Hepatocyte (in vitro differentiated cells): ENCODE measurements around the gene BRIP1. TPM values are rescaled to one million over a fixed set of nuclear protein-coding genes. Genes with fewer than 3 reads are reported as not detected.

ENCODE experiments used
- DNase-seq: peaks from one replicate; pipeline ENCODE4 v3.0.0-alpha.2; 2016; ENCODE audit warnings: low spot score
- H2AFZ ChIP-seq: fragments of 200-600 bp; sonication (generic); 2 replicates; pipeline ENCODE4 v1.6.0; 2016; ENCODE audit warnings: antibody characterized with exemption, mild to moderate bottlenecking
- H3K27ac ChIP-seq: fragments of 200-600 bp; sonication (generic); 2 replicates; pipeline ENCODE4 v1.5.1; 2016; ENCODE audit warnings: mild to moderate bottlenecking
- H3K27me3 ChIP-seq: fragments of 200-600 bp; sonication (generic); 2 replicates; pipeline ENCODE4 v1.6.1; 2016
- H3K36me3 ChIP-seq: fragments of 200-600 bp; sonication (generic); replicated peaks from 2 replicates; pipeline ENCODE4 v1.5.1; 2016; ENCODE audit warnings: low read depth; ENCODE audit not compliant: insufficient read depth
- H3K4me1 ChIP-seq: fragments of 200-600 bp; sonication (generic); 2 replicates; pipeline ENCODE4 v1.5.1; 2016; ENCODE audit warnings: mild to moderate bottlenecking, moderate library complexity; ENCODE audit not compliant: insufficient read depth
- H3K4me2 ChIP-seq: fragments of 200-600 bp; sonication (generic); 2 replicates; pipeline ENCODE4 v1.6.0; 2016
- H3K4me3 ChIP-seq: fragments of 200-600 bp; sonication (generic); 2 replicates; pipeline ENCODE4 v1.5.1; 2016; ENCODE audit warnings: mild to moderate bottlenecking
- H3K79me2 ChIP-seq: fragments of 200-600 bp; sonication (generic); 2 replicates; pipeline ENCODE4 v1.6.0; 2017; ENCODE audit warnings: mild to moderate bottlenecking
- H3K9me2 ChIP-seq: fragments of 200-600 bp; sonication (generic); replicated peaks from 2 replicates; pipeline ENCODE4 v1.6.0; 2017; ENCODE audit warnings: mild to moderate bottlenecking; ENCODE audit not compliant: insufficient read depth
- H3K9me3 ChIP-seq: fragments of 200-600 bp; sonication (generic); 2 replicates; pipeline ENCODE4 v1.5.1; 2016; ENCODE audit warnings: low read depth, mild to moderate bottlenecking
- H4K20me1 ChIP-seq: fragments of 200-600 bp; sonication (generic); 2 replicates; pipeline ENCODE4 v1.6.0; 2016; ENCODE audit warnings: mild to moderate bottlenecking; ENCODE audit not compliant: insufficient read depth, poor library complexity, severe bottlenecking
- EZH2 ChIP-seq: fragments of 200-600 bp; sonication (generic); IDR thresholded peaks from 2 replicates; pipeline ENCODE4 v1.6.1; 2016; ENCODE audit warnings: antibody characterized with exemption, mild to moderate bottlenecking, borderline replicate concordance
- EZH2phosphoT487 ChIP-seq: fragments of 200-600 bp; sonication (generic); IDR thresholded peaks from one replicate; pipeline ENCODE4 v1.6.1; 2018; ENCODE audit warnings: antibody characterized with exemption, mild to moderate bottlenecking, low read depth, moderate library complexity; ENCODE audit not compliant: unreplicated experiment, severe bottlenecking
- WGBS: methylation state at CpG from one replicate; pipeline ENCODE4 v1.1.6; 2016; ENCODE audit warnings: low lambda C conversion rate; ENCODE audit errors: missing lambda C conversion rate; 5-methylcytosine and 5-hydroxymethylcytosine counted together
- polyA plus RNA-seq: library from polyadenylated mRNA; unstranded; fragments of >200 nt; fragmentation: Nextera tagmentation; extraction: Ambion mirVana; gene quantifications from 2 replicates; pipeline ENCODE4 v1.2.1, GENCODE V29; 2016
- total RNA-seq: library from RNA; depleted of rRNA; stranded (reverse); fragments of >200 nt; gene quantifications from 2 replicates; pipeline ENCODE4 v1.2.3, GENCODE V29; 2014
- TF ChIP-seq, protein P1 (sequence below): fragments of 200-600 bp; sonication (generic); IDR thresholded peaks from 2 replicates; pipeline ENCODE4 v1.5.1; 2016; ENCODE audit warnings: antibody characterized with exemption, mild to moderate bottlenecking; ENCODE audit not compliant: poor library complexity

The BRIP1 gene
- 4.0 and 7.5 TPM in 2 replicates for total RNA-seq
- 0.50 and 1.8 TPM in 2 replicates for polyA plus RNA-seq

DNA sequence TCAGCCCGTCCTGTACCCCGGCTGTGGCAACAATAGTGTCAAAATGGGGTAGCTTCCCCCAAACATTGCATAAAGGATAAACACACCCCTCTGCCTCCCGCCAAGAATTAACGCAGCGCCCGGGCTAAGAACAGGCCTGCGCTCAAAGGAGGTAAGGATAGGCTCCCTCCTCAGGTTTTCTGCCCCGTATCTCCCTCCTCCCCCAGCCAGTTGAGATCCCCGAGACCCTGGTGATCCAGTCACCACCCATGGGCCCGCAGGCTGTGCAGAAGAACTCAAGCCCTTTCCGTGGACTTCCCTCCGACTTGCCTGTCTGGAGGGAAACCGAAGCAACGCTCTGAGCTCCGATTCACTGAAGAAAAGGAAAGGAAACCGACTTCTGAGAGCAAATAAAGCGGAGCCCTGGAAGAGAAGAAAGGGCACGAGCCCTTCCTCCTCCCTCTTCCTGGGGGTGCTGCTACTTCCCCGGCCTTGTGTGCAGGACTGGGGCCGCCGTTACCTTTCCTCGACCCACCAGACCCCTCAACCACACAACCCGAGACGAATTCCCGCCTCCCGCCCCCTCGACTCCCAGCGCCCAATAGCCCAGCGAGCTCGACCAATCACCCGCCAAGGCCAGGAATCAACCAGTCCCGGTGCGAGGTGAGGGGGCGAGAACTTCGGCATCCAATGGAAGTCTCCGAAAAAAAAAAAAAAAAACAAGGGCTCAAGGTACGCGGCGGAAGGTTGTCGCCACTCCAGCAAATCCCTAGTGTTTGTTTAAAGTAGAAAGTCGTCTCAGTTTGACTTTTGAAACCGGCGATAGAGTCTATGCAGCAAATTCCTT, at the start of gene BRIP1:
Gene BRIP1 (minus strand): TSS at position 554 of the 826 bp plus-strand sequence. CDS start 1,989 bp downstream, outside the sequence.
- no peaks in the 10 kb centered on the region for H4K20me1 ChIP-seq
- peak within 1 kb of the TSS; percentile 73 for H3K4me3 ChIP-seq
- no peaks in the 10 kb centered on the region for H3K9me2 ChIP-seq
- no peaks in the 10 kb centered on the region for H3K4me1 ChIP-seq
- peak within 1 kb of the TSS; percentile 73 for H2AFZ ChIP-seq
- no peaks in the 10 kb centered on the region for H3K27me3 ChIP-seq
- H3K79me2 ChIP-seq: peaks cover 26% of the 10 kb centered on the region
- TF ChIP-seq EZH2 (no peak), EZH2phosphoT487 (no peak)
- TF ChIP-seq, protein P1, sequence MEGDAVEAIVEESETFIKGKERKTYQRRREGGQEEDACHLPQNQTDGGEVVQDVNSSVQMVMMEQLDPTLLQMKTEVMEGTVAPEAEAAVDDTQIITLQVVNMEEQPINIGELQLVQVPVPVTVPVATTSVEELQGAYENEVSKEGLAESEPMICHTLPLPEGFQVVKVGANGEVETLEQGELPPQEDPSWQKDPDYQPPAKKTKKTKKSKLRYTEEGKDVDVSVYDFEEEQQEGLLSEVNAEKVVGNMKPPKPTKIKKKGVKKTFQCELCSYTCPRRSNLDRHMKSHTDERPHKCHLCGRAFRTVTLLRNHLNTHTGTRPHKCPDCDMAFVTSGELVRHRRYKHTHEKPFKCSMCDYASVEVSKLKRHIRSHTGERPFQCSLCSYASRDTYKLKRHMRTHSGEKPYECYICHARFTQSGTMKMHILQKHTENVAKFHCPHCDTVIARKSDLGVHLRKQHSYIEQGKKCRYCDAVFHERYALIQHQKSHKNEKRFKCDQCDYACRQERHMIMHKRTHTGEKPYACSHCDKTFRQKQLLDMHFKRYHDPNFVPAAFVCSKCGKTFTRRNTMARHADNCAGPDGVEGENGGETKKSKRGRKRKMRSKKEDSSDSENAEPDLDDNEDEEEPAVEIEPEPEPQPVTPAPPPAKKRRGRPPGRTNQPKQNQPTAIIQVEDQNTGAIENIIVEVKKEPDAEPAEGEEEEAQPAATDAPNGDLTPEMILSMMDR: no peak
- H3K27ac ChIP-seq: peak within 1 kb of the TSS; percentile 68
- no peaks in the 10 kb centered on the region for H3K9me3 ChIP-seq
- 2% methylated on average over 36 of the region's 43 CpGs for WGBS
- H3K4me2 ChIP-seq: peak within 1 kb of the TSS; percentile 79
- peak; percentile 94 for DNase-seq
- H3K36me3 ChIP-seq: no peaks in the 10 kb centered on the region

DNA sequence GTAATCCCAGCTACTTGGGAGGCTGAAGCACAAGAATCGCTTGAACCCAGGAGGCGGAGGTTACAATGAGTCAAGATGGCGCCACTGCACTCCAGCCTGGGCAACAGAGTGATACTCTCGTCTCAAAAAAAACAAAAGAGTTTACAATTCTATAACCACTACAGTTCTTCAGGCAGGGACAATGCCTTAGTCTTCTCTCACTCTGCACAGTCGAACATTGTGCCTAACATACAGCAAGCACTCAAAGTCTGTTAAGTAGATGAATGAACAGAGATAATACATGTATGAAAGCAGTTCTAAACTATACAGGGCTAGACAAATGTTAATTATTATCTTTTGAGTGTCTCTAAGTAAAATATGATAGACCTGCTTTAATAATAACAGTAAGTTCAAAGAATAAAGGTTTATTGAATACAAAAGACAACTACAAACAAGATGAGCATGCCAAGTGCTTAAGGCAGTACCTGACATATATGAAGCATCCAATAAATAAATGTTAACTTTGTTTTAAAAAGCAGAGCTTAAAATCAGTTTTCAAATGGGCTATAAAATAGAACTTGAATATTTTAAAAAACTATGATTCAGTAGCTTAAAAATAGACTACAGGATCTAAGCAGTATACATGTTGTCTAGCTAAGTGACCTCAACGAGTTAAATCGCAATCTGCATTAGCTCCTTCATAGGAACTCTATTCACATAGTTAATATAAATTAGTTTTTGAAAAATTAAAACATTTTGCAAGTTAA, 45.1 kb upstream of the BRIP1 start:
- WGBS: 92% methylated on average over 7 of the region's 7 CpGs
- peaks cover 4% of the 10 kb centered on the region for H3K36me3 ChIP-seq
- TF ChIP-seq EZH2phosphoT487 (no peak), EZH2 (no peak)
- TF ChIP-seq, protein P1: no peak

DNA sequence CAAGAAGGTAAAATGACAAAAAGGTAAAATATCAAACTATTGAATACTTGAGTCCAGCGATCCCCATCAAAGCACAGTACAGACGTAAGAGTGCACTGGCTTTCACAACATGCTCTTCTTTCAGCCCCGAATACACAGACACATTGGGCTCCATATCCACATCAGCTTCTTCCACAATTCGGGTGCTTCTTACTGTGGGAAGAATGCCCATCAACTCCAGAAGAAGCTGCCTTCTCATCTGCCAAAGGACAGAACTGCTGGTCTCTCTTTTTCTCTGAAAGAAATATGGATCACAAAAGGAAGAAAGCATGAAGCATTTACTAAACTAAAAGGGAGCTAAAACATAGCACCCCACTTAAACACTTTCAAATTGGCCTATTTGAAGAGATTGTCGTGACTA, 44.0 kb upstream of the BRIP1 start:
- no peaks in the 10 kb centered on the region for H3K9me3 ChIP-seq
- no peaks in the 10 kb centered on the region for H3K9me2 ChIP-seq
- no peak for DNase-seq
- no peak overlapping the region for H3K4me2 ChIP-seq
- no peaks in the 10 kb centered on the region for H3K79me2 ChIP-seq
- 93% methylated on average over 5 of the region's 5 CpGs for WGBS
- H3K27me3 ChIP-seq: no peaks in the 10 kb centered on the region
- H4K20me1 ChIP-seq: no peaks in the 10 kb centered on the region
- peaks cover 4% of the 10 kb centered on the region for H3K36me3 ChIP-seq
- TF ChIP-seq, protein P1: no peak
- TF ChIP-seq EZH2phosphoT487: no peak
- no peak for TF ChIP-seq EZH2
- no peak overlapping the region for H3K27ac ChIP-seq
- H3K4me1 ChIP-seq: no peaks in the 10 kb centered on the region
- H2AFZ ChIP-seq: no peak overlapping the region
- no peak overlapping the region for H3K4me3 ChIP-seq

More for the DNA sequence above, 45.1 kb upstream of the BRIP1 start:
- Histone ChIP-seq H3K4me2 (no peak overlapping the region), H3K4me1 (no peaks in the 10 kb centered on the region), H3K27me3 (no peaks in the 10 kb centered on the region), H3K9me2 (no peaks in the 10 kb centered on the region), H3K9me3 (no peaks in the 10 kb centered on the region), H3K4me3 (no peak overlapping the region), H2AFZ (no peak overlapping the region), H3K27ac (no peak overlapping the region), H3K79me2 (no peaks in the 10 kb centered on the region), H4K20me1 (no peaks in the 10 kb centered on the region)
- no peak for DNase-seq
